ENCODE results near the gene KHDC3L.

DNA sequence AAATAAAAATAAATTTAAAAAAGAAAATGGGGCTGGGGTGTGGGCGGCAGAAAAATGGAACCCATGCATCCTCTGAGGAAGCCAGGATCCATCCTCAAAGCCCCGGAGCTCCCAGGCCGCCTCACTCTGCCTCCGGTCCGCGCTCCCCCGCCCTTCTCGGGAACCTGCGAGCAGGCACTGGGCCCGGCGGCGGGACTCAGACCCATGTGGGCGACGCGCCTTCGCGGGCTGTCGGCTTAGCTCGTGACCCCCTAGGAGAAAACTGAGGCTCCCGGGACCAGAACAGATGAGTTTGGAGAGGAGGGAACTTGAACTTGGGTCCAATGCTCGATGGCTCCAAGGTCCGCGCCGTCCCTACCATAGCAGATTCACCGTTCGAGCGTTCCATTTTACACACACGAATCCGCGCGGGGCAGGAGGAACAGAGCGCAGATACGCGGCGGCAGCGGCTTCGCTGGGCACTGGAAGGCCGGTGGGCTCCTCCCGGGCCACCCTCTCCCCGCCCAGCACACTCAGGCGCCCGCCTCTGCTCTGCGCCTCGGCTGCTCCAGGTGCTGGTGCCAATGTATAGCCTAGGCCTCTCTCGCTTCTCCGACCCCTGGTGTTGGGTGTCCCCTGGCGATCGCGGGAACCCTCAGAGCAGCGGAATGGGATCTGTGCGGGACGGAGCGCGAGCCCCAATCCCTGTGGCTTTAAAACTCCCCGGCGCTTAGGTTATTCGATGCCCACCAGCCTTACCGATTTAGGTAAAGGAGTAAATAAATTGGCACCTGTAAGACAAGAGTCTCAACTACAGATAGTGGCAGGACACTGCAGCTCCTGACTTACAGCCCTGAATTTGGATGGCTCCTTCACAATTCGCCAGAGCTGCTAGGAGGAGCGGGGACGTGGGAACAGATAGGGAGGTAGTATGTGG is 47.6 kb upstream of the KHDC3L start:
- TF ChIP-seq CTCF (IDR thresholded peaks at IDR 0.05; ENCODE audit: poor library complexity) (no peak), EZH2 (IDR thresholded peaks at IDR 0.05; ENCODE audit: borderline replicate concordance) (no peak), EZH2phosphoT487 (IDR thresholded peaks at IDR 0.05; ENCODE audit: low read depth, severe bottlenecking, unreplicated experiment) (no peak)
